Cardiac muscle cell (in vitro differentiated cells and primary cell): Measurements from ENCODE around the gene RDH13. TPM values are rescaled to one million over a fixed set of nuclear protein-coding genes. Genes with fewer than 3 reads are reported as not detected.
A peak's percentile ranks its signal among the peaks of the same experiment; 100 is the strongest.

ENCODE experiments used
- DNase-seq, 2 donors: peaks; one replicate each; pipeline versions ENCODE4 v3.0.0 to v3.0.0-alpha.2; 2010 to 2017; ENCODE audit warnings: low read depth in 1 of 2, low spot score in 1 of 2
- H3K27ac ChIP-seq: fragments of 200-600 bp; sonication (generic); 2 replicates; pipeline ENCODE4 v1.5.1; 2016
- H3K27me3 ChIP-seq: fragments of 200-600 bp; sonication (generic); 2 replicates; pipeline ENCODE4 v1.6.0; 2016; ENCODE audit warnings: control low read depth
- H3K36me3 ChIP-seq: fragments of 200-600 bp; sonication (generic); 2 replicates; pipeline ENCODE4 v1.5.1; 2016; ENCODE audit warnings: control low read depth
- H3K4me1 ChIP-seq: fragments of 200-600 bp; sonication (generic); 2 replicates; pipeline ENCODE4 v1.8.1; 2017; ENCODE audit warnings: low read depth, mild to moderate bottlenecking, mixed run types
- H3K4me3 ChIP-seq: fragments of 200-600 bp; sonication (generic); 2 replicates; pipeline ENCODE4 v1.5.1; 2016; ENCODE audit warnings: mild to moderate bottlenecking
- H3K9me3 ChIP-seq: fragments of 200-600 bp; sonication (generic); 2 replicates; pipeline ENCODE4 v1.5.1; 2017; ENCODE audit warnings: low read depth, mild to moderate bottlenecking, control low read depth
- CTCF ChIP-seq: IDR thresholded peaks from 2 replicates; pipeline ENCODE4 v1.5.1; 2012; ENCODE audit warnings: low read depth, mild to moderate bottlenecking, low read length
- polyA plus RNA-seq: library from polyadenylated mRNA; unstranded; fragments of >200 nt; fragmentation: Nextera tagmentation; extraction: Ambion mirVana; gene quantifications from 2 replicates; pipeline ENCODE4 v1.2.1, GENCODE V29; 2016
- total RNA-seq: library from RNA; depleted of rRNA; stranded (reverse); fragments of >200 nt; gene quantifications from 2 replicates; pipeline ENCODE4 v1.2.3, GENCODE V29; 2016

RDH13 gene
- total and polyA plus RNA-seq, 2 experiments from 2014 or later = 23.7 to 41.0 TPM

GRCh38 chr19:55080968-55081769 lies 18.2 kb upstream of the RDH13 start:
- Histone ChIP-seq H3K4me3 (peak overlapping the region; percentile 46), H3K36me3 (no peaks in the 10 kb centered on the region), H3K27me3 (peaks cover 74% of the 10 kb centered on the region), H3K27ac (no peak overlapping the region), H3K9me3 (no peaks in the 10 kb centered on the region), H3K4me1 (peaks cover 5% of the 10 kb centered on the region)
- TF ChIP-seq CTCF = no peak
- peak; percentile 79 to 80 for DNase-seq

GRCh38 chr19:55080121-55080967 lies 17.4 kb upstream of the RDH13 start:
- DNase-seq = peak; percentile 67 to 75
- Histone ChIP-seq H3K9me3 (no peaks in the 10 kb centered on the region), H3K27me3 (peaks cover 71% of the 10 kb centered on the region), H3K4me3 (peak overlapping the region; percentile 46), H3K36me3 (no peaks in the 10 kb centered on the region), H3K27ac (no peak overlapping the region), H3K4me1 (peaks cover 5% of the 10 kb centered on the region)
- no peak for TF ChIP-seq CTCF

GRCh38 chr19:55079400-55080038 lies 16.6 kb upstream of the RDH13 start:
- no peak for DNase-seq
- TF ChIP-seq CTCF = no peak
- H3K4me3 ChIP-seq = no peak overlapping the region

GRCh38 chr19:55078996-55079395 lies 16.0 kb upstream of the RDH13 start:
- TF ChIP-seq CTCF = no peak
- Histone ChIP-seq H3K9me3 (no peaks in the 10 kb centered on the region), H3K27ac (no peak overlapping the region), H3K27me3 (peaks cover 62% of the 10 kb centered on the region), H3K36me3 (no peaks in the 10 kb centered on the region), H3K4me3 (no peak overlapping the region), H3K4me1 (peaks cover 5% of the 10 kb centered on the region)
- DNase-seq = no peak

More at GRCh38 chr19:55079400-55080038, 16.6 kb upstream of the RDH13 start:
- Histone ChIP-seq H3K36me3 (no peaks in the 10 kb centered on the region), H3K27ac (no peak overlapping the region), H3K4me1 (peaks cover 5% of the 10 kb centered on the region), H3K9me3 (no peaks in the 10 kb centered on the region), H3K27me3 (peaks cover 67% of the 10 kb centered on the region)

- Histone ChIP-seq H3K27ac (no peak overlapping the region), H3K9me3 (no peaks in the 10 kb centered on the region), H3K4me1 (peaks cover 5% of the 10 kb centered on the region), H3K36me3 (no peaks in the 10 kb centered on the region), H3K4me3 (no peak overlapping the region), H3K27me3 (peaks cover 47% of the 10 kb centered on the region)
- TF ChIP-seq CTCF = no peak
- DNase-seq = no peak
Measured at GRCh38 chr19:55077106-55077505, 14.2 kb upstream of the RDH13 start.
